ENCODE measurements around the gene LMBR1. TPM values are rescaled to one million over a fixed set of nuclear protein-coding genes. Genes with fewer than 3 reads are reported as not detected.

Gene LMBR1
- total and polyA plus RNA-seq, 2 of the 13 experiments (the other 11 are each of a cell fraction or from before 2014, with no cell fraction given): 20.9 to 39.6 TPM

DNA sequence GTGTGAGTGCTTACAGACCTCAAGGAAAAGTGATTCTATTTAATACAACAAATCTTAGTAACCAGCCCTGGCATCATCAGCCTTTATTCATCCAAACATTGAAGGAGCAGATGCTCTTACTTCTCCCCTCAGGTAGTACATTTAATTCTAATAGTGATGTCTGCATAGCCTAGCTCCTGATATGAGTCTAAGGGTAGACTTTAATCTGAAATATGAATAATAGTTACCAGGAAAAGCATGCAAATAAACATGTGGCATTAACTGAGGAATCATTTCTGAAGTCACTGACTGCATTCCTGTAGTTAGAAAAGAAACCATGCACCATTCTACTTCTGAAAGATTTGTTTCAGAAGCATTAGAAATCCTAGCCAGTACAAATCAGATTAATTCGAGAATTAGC is 25.7 kb upstream of the LMBR1 start:
- intact Hi-C loops (cut with micrococcal nuclease; ENCODE audit: unreplicated experiment): no loop called here
- POLR2A ChIA-PET: no interaction called here
- peak overlapping the region; percentile 62; the same call in 1 of the 2 replicates for H3K4me2 ChIP-seq (ENCODE audit: low read depth, low read length)
- peaks cover 15% of the 10 kb centered on the region for H3K4me1 ChIP-seq (ENCODE audit: insufficient read depth, low read length)
- H2AFZ ChIP-seq (ENCODE audit: low read length): no peak overlapping the region
- H3K36me3 ChIP-seq (replicated peaks in 1 of 2; ENCODE audit: control insufficient read depth in 1 of 2, insufficient read depth in 2 of 2, low read length in 2 of 2): no peaks in the 10 kb centered on the region
- 0% methylated on average over 1 of the region's 1 CpG for WGBS (ENCODE audit: low lambda C conversion rate)
- no peak overlapping the region for H3K9ac ChIP-seq (ENCODE audit: insufficient read depth, low read depth, low read length)
- CTCF ChIA-PET (ENCODE audit: low intra/inter-chr PET ratio, low total read pairs): no interaction called here
- no peak overlapping the region for H3K4me3 ChIP-seq (replicated peaks in 1 of 3; ENCODE audit: insufficient read depth in 1 of 3, low read depth in 2 of 3, low read length in 3 of 3)
- H3K27me3 ChIP-seq (ENCODE audit: control insufficient read depth in 1 of 2, insufficient read depth in 2 of 2, low read length in 2 of 2): peaks cover 0 to 14% of the 10 kb centered on the region in 2 experiments; a peak in 2 of 5 replicates
- DNase-seq (ENCODE audit: low spot score) (no peak), ATAC-seq (no peak), FAIRE-seq (no peak)
- H4K20me1 ChIP-seq (ENCODE audit: insufficient read depth, low read length): no peaks in the 10 kb centered on the region
- H3K9me3 ChIP-seq (ENCODE audit: low read length): no peaks in the 10 kb centered on the region
- H3K79me2 ChIP-seq (ENCODE audit: insufficient read depth, low read length): no peaks in the 10 kb centered on the region
- in situ Hi-C loops (cut with HindIII; ENCODE audit: extremely low pct_ligation_motif_present, low pct_unique_long_range_greater_than_20kb): no loop called here
- no peak overlapping the region for H3K27ac ChIP-seq (ENCODE audit: extremely low read length, insufficient read depth, low read length)
- no TSS peak for BruUV-seq (replicated peaks)
- no peak for TF ChIP-seq POLR2AphosphoS2 (IDR thresholded peaks at IDR 0.05; ENCODE audit: low read depth, low read length)
- TF ChIP-seq, protein P1, sequence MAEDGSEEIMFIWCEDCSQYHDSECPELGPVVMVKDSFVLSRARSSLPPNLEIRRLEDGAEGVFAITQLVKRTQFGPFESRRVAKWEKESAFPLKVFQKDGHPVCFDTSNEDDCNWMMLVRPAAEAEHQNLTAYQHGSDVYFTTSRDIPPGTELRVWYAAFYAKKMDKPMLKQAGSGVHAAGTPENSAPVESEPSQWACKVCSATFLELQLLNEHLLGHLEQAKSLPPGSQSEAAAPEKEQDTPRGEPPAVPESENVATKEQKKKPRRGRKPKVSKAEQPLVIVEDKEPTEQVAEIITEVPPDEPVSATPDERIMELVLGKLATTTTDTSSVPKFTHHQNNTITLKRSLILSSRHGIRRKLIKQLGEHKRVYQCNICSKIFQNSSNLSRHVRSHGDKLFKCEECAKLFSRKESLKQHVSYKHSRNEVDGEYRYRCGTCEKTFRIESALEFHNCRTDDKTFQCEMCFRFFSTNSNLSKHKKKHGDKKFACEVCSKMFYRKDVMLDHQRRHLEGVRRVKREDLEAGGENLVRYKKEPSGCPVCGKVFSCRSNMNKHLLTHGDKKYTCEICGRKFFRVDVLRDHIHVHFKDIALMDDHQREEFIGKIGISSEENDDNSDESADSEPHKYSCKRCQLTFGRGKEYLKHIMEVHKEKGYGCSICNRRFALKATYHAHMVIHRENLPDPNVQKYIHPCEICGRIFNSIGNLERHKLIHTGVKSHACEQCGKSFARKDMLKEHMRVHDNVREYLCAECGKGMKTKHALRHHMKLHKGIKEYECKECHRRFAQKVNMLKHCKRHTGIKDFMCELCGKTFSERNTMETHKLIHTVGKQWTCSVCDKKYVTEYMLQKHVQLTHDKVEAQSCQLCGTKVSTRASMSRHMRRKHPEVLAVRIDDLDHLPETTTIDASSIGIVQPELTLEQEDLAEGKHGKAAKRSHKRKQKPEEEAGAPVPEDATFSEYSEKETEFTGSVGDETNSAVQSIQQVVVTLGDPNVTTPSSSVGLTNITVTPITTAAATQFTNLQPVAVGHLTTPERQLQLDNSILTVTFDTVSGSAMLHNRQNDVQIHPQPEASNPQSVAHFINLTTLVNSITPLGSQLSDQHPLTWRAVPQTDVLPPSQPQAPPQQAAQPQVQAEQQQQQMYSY (CRISPR knock-in tag; IDR thresholded peaks at IDR 0.05): no peak
- TF ChIP-seq, protein P2, sequence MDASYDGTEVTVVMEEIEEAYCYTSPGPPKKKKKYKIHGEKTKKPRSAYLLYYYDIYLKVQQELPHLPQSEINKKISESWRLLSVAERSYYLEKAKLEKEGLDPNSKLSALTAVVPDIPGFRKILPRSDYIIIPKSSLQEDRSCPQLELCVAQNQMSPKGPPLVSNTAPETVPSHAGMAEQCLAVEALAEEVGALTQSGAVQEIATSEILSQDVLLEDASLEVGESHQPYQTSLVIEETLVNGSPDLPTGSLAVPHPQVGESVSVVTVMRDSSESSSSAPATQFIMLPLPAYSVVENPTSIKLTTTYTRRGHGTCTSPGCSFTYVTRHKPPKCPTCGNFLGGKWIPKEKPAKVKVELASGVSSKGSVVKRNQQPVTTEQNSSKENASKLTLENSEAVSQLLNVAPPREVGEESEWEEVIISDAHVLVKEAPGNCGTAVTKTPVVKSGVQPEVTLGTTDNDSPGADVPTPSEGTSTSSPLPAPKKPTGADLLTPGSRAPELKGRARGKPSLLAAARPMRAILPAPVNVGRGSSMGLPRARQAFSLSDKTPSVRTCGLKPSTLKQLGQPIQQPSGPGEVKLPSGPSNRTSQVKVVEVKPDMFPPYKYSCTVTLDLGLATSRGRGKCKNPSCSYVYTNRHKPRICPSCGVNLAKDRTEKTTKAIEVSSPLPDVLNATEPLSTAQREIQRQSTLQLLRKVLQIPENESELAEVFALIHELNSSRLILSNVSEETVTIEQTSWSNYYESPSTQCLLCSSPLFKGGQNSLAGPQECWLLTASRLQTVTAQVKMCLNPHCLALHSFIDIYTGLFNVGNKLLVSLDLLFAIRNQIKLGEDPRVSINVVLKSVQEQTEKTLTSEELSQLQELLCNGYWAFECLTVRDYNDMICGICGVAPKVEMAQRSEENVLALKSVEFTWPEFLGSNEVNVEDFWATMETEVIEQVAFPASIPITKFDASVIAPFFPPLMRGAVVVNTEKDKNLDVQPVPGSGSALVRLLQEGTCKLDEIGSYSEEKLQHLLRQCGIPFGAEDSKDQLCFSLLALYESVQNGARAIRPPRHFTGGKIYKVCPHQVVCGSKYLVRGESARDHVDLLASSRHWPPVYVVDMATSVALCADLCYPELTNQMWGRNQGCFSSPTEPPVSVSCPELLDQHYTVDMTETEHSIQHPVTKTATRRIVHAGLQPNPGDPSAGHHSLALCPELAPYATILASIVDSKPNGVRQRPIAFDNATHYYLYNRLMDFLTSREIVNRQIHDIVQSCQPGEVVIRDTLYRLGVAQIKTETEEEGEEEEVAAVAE (CRISPR knock-in tag; IDR thresholded peaks at IDR 0.05; ENCODE audit: borderline replicate concordance): no peak
- no peak for TF ChIP-seq ZNF274 (CRISPR knock-in tag; IDR thresholded peaks at IDR 0.05)
- TF ChIP-seq, protein P3, sequence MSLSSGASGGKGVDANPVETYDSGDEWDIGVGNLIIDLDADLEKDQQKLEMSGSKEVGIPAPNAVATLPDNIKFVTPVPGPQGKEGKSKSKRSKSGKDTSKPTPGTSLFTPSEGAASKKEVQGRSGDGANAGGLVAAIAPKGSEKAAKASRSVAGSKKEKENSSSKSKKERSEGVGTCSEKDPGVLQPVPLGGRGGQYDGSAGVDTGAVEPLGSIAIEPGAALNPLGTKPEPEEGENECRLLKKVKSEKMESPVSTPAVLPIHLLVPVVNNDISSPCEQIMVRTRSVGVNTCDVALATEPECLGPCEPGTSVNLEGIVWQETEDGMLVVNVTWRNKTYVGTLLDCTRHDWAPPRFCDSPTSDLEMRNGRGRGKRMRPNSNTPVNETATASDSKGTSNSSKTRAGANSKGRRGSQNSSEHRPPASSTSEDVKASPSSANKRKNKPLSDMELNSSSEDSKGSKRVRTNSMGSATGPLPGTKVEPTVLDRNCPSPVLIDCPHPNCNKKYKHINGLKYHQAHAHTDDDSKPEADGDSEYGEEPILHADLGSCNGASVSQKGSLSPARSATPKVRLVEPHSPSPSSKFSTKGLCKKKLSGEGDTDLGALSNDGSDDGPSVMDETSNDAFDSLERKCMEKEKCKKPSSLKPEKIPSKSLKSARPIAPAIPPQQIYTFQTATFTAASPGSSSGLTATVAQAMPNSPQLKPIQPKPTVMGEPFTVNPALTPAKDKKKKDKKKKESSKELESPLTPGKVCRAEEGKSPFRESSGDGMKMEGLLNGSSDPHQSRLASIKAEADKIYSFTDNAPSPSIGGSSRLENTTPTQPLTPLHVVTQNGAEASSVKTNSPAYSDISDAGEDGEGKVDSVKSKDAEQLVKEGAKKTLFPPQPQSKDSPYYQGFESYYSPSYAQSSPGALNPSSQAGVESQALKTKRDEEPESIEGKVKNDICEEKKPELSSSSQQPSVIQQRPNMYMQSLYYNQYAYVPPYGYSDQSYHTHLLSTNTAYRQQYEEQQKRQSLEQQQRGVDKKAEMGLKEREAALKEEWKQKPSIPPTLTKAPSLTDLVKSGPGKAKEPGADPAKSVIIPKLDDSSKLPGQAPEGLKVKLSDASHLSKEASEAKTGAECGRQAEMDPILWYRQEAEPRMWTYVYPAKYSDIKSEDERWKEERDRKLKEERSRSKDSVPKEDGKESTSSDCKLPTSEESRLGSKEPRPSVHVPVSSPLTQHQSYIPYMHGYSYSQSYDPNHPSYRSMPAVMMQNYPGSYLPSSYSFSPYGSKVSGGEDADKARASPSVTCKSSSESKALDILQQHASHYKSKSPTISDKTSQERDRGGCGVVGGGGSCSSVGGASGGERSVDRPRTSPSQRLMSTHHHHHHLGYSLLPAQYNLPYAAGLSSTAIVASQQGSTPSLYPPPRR (CRISPR knock-in tag; IDR thresholded peaks at IDR 0.05; ENCODE audit: borderline replicate concordance): no peak
- TF ChIP-seq, protein P4, sequence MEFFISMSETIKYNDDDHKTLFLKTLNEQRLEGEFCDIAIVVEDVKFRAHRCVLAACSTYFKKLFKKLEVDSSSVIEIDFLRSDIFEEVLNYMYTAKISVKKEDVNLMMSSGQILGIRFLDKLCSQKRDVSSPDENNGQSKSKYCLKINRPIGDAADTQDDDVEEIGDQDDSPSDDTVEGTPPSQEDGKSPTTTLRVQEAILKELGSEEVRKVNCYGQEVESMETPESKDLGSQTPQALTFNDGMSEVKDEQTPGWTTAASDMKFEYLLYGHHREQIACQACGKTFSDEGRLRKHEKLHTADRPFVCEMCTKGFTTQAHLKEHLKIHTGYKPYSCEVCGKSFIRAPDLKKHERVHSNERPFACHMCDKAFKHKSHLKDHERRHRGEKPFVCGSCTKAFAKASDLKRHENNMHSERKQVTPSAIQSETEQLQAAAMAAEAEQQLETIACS (CRISPR knock-in tag; IDR thresholded peaks at IDR 0.05): no peak
- TF ChIP-seq, protein P5, sequence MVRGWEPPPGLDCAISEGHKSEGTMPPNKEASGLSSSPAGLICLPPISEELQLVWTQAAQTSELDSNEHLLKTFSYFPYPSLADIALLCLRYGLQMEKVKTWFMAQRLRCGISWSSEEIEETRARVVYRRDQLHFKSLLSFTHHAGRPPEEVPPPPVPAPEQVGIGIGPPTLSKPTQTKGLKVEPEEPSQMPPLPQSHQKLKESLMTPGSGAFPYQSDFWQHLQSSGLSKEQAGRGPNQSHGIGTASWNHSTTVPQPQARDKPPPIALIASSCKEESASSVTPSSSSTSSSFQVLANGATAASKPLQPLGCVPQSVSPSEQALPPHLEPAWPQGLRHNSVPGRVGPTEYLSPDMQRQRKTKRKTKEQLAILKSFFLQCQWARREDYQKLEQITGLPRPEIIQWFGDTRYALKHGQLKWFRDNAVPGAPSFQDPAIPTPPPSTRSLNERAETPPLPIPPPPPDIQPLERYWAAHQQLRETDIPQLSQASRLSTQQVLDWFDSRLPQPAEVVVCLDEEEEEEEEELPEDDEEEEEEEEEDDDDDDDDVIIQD (CRISPR knock-in tag; IDR thresholded peaks at IDR 0.05; ENCODE audit: low read depth): no peak

All from HepG2 (cell line).